ENCODE data around the gene KLHDC8A.

Gene KLHDC8A

GRCh38 chr1:205348554-205349487 lies 7.9 kb downstream of the KLHDC8A start:
- H3K4me3 ChIP-seq (ENCODE audit: low read length): no peak overlapping the region
- no peak for DNase-seq (ENCODE audit: low read depth, low spot score)

- DNase-seq (ENCODE audit: low read depth, low spot score): no peak
- H3K4me3 ChIP-seq (ENCODE audit: low read length): no peak overlapping the region
Measured at GRCh38 chr1:205346956-205347574, 9.7 kb downstream of the KLHDC8A start.

- H3K4me3 ChIP-seq (ENCODE audit: low read length): no peak overlapping the region
- no peak for DNase-seq (ENCODE audit: low read depth, low spot score)
Measured at GRCh38 chr1:205345761-205346160, 11.0 kb downstream of the KLHDC8A start.

GRCh38 chr1:205344066-205344928 lies 12.4 kb downstream of the KLHDC8A start:
- no peak for DNase-seq (ENCODE audit: low read depth, low spot score)
- H3K4me3 ChIP-seq (ENCODE audit: low read length): no peak overlapping the region

GRCh38 chr1:205343431-205344065 lies 13.2 kb downstream of the KLHDC8A start:
- no peak overlapping the region for H3K4me3 ChIP-seq (ENCODE audit: low read length)
- DNase-seq (ENCODE audit: low read depth, low spot score): no peak

- no peak overlapping the region for H3K4me3 ChIP-seq (ENCODE audit: low read length)
- no peak for DNase-seq (ENCODE audit: low read depth, low spot score)
Measured at GRCh38 chr1:205342986-205343385, 13.7 kb downstream of the KLHDC8A start.

GRCh38 chr1:205340676-205341075 lies 16.0 kb downstream of the KLHDC8A start:
- no peak for DNase-seq (ENCODE audit: low read depth, low spot score)
- no peak overlapping the region for H3K4me3 ChIP-seq (ENCODE audit: low read length)

- DNase-seq (ENCODE audit: low read depth, low spot score): no peak
- no peak overlapping the region for H3K4me3 ChIP-seq (ENCODE audit: low read length)
Measured at GRCh38 chr1:205339717-205340116, 17.0 kb downstream of the KLHDC8A start.

GRCh38 chr1:205339197-205339702 lies 17.5 kb downstream of the KLHDC8A start:
- DNase-seq (ENCODE audit: low read depth, low spot score): no peak
- no peak overlapping the region for H3K4me3 ChIP-seq (ENCODE audit: low read length)

- H3K4me3 ChIP-seq (ENCODE audit: low read length): no peak overlapping the region
- no peak for DNase-seq (ENCODE audit: low read depth, low spot score)
Measured at GRCh38 chr1:205338011-205338410, 18.7 kb downstream of the KLHDC8A start.

- no peak overlapping the region for H3K4me3 ChIP-seq (ENCODE audit: low read length)
- DNase-seq (ENCODE audit: low read depth, low spot score): no peak
Measured at GRCh38 chr1:205337481-205337880, 19.2 kb downstream of the KLHDC8A start.

- peak; percentile 63 for DNase-seq (ENCODE audit: low read depth, low spot score)
- H3K4me3 ChIP-seq (ENCODE audit: low read length): no peak overlapping the region
Measured at GRCh38 chr1:205335692-205336091, 21.0 kb downstream of the KLHDC8A start.

GRCh38 chr1:205332015-205332791 lies 24.5 kb downstream of the KLHDC8A start:
- no peak overlapping the region for H3K4me3 ChIP-seq (ENCODE audit: low read length)
- DNase-seq (ENCODE audit: low read depth, low spot score): no peak

GRCh38 chr1:205330150-205330549 lies 26.6 kb downstream of the KLHDC8A start:
- no peak overlapping the region for H3K4me3 ChIP-seq (ENCODE audit: low read length)
- DNase-seq (ENCODE audit: low read depth, low spot score): no peak

- DNase-seq (ENCODE audit: low read depth, low spot score): no peak
- no peak overlapping the region for H3K4me3 ChIP-seq (ENCODE audit: low read length)
Measured at GRCh38 chr1:205329719-205330118, 27.0 kb downstream of the KLHDC8A start.

- no peak overlapping the region for H3K4me3 ChIP-seq (ENCODE audit: low read length)
- DNase-seq (ENCODE audit: low read depth, low spot score): no peak
Measured at GRCh38 chr1:205328476-205328875, 28.2 kb downstream of the KLHDC8A start.

GRCh38 chr1:205326812-205327466 lies 29.8 kb downstream of the KLHDC8A start:
- no peak overlapping the region for H3K4me3 ChIP-seq (ENCODE audit: low read length)
- DNase-seq (ENCODE audit: low read depth, low spot score): no peak

Data from Jurkat, Clone E6-1 (cell line).